HG03060 (cell line): ENCODE data around the gene ZNRF1.

Experiments
- ATAC-seq: cut with Tn5 transposase; IDR thresholded peaks from one replicate; pipeline ENCODE4 v1.9.1; 2021; ENCODE audit warnings: low read depth, moderate number of reproducible peaks; ENCODE audit not compliant: unreplicated experiment

ZNRF1 gene

GRCh38 chr16:75130150-75130771 lies 131.4 kb downstream of the ZNRF1 start:
- ATAC-seq = no peak

GRCh38 chr16:75131081-75131480 lies 132.3 kb downstream of the ZNRF1 start:
- ATAC-seq = no peak

GRCh38 chr16:75138233-75138632 lies 139.4 kb downstream of the ZNRF1 start:
- ATAC-seq = no peak

- no peak for ATAC-seq
Observed at GRCh38 chr16:75138636-75139035, 139.8 kb downstream of the ZNRF1 start.

GRCh38 chr16:75139498-75139897 lies 140.7 kb downstream of the ZNRF1 start:
- ATAC-seq = no peak

GRCh38 chr16:75143941-75144340 lies 145.1 kb downstream of the ZNRF1 start:
- ATAC-seq = no peak

- ATAC-seq = no peak
Observed at GRCh38 chr16:75147968-75148310, 149.1 kb downstream of the ZNRF1 start.

GRCh38 chr16:75148311-75149195 lies 149.7 kb downstream of the ZNRF1 start, which contains the start of gene ZFP1:
Gene ZFP1, plus strand, starts transcription at chr16:75148524. Its CDS starts 4,428 bp downstream, at chr16:75152952.
- ATAC-seq = peak; percentile 59

- no peak for ATAC-seq
Observed at GRCh38 chr16:75151798-75152197, 153.0 kb downstream of the ZNRF1 start.

- ATAC-seq = no peak
Observed at GRCh38 chr16:75152635-75153034, 153.8 kb downstream of the ZNRF1 start.

GRCh38 chr16:75160386-75160785 lies 161.6 kb downstream of the ZNRF1 start:
- ATAC-seq = no peak
